Measurements from ENCODE around the gene DEFB124.

- TF ChIP-seq CTCF (IDR thresholded peaks at IDR 0.05) (no peak), EP300 (IDR thresholded peaks at IDR 0.05) (no peak), POLR2A (IDR thresholded peaks at IDR 0.05) (no peak)
Measured at GRCh38 chr20:31418307-31418706, 56.6 kb downstream of the DEFB124 start.

Data from tibial nerve (tissue), 4 donors.